Ectodermal cell (in vitro differentiated cells): ENCODE data around the gene SLC22A9. TPM values are rescaled to one million over a fixed set of nuclear protein-coding genes. Genes with fewer than 3 reads are reported as not detected.
"Not testable (repeated sequence)": the region's sequence is repeated elsewhere in the genome, so short reads cannot be mapped to it uniquely, and the experiment has no call there.

Experiments used
- H3K27ac ChIP-seq: 2 replicates; pipeline ENCODE4 v1.7.0; 2013; ENCODE audit warnings: mild to moderate bottlenecking, low read depth, low read length; ENCODE audit not compliant: insufficient read depth, poor library complexity, severe bottlenecking
- H3K27me3 ChIP-seq: 2 replicates; pipeline ENCODE4 v1.7.0; 2013; ENCODE audit warnings: mild to moderate bottlenecking, low read length; ENCODE audit not compliant: insufficient read depth, control insufficient read depth, poor library complexity, severe bottlenecking
- H3K36me3 ChIP-seq: one replicate; pipeline ENCODE4 v1.7.0; 2013; ENCODE audit warnings: low read length; ENCODE audit not compliant: control insufficient read depth, insufficient read depth
- H3K4me1 ChIP-seq: one replicate; pipeline ENCODE4 v1.7.0; 2013; ENCODE audit warnings: low read length; ENCODE audit not compliant: control insufficient read depth, insufficient read depth
- H3K4me3 ChIP-seq: 2 replicates; pipeline ENCODE4 v1.7.0; 2013; ENCODE audit warnings: low read depth, low read length, control low read depth; ENCODE audit not compliant: insufficient read depth
- H3K9me3 ChIP-seq: 2 replicates; pipeline ENCODE4 v1.7.0; 2013; ENCODE audit warnings: mild to moderate bottlenecking, low read length, moderate library complexity; ENCODE audit not compliant: control insufficient read depth
- WGBS, 2 experiments: methylation state at CpG; one replicate each; pipeline ENCODE4 v1.1.7; 2013; ENCODE audit warnings: missing lambda C conversion rate in 2 of 2; 5-methylcytosine and 5-hydroxymethylcytosine counted together
- polyA plus RNA-seq, 4 experiments: library from polyadenylated mRNA; stranded (reverse); fragments of 50-300 nt; gene quantifications; one replicate each; pipeline ENCODE4 v1.2.3, GENCODE V29; 2013

Gene SLC22A9
- polyA plus RNA-seq (2013, experiment 1 of 4), result not detected
- not detected for polyA plus RNA-seq (2013, experiment 2 of 4)
- polyA plus RNA-seq (2013, experiment 3 of 4), result not detected
- polyA plus RNA-seq (2013, experiment 4 of 4), result not detected

GRCh38 chr11:63369165-63369970, at the start of gene SLC22A9:
SLC22A9 (plus strand) TSS chr11:63369785; CDS start chr11:63370057, 272 bp downstream.
- no peak within 1 kb of the TSS for H3K4me3 ChIP-seq
- no peaks in the 10 kb centered on the region for H3K9me3 ChIP-seq
- no peak within 1 kb of the TSS for H3K27ac ChIP-seq
- H3K36me3 ChIP-seq, result no peaks in the 10 kb centered on the region
- WGBS, 2 experiments, result 92 to 93% methylated on average over 10 of the region's 10 CpGs
- H3K27me3 ChIP-seq, result no peaks in the 10 kb centered on the region
- no peaks in the 10 kb centered on the region for H3K4me1 ChIP-seq

GRCh38 chr11:63321723-63322122, 47.9 kb upstream of the SLC22A9 start:
- no peak overlapping the region for H3K27ac ChIP-seq
- no peak overlapping the region for H3K4me3 ChIP-seq
- no peaks in the 10 kb centered on the region for H3K27me3 ChIP-seq
- H3K36me3 ChIP-seq, result no peaks in the 10 kb centered on the region
- H3K4me1 ChIP-seq, result no peaks in the 10 kb centered on the region
- H3K9me3 ChIP-seq, result no peaks in the 10 kb centered on the region

- H3K27me3 ChIP-seq, H3K27ac ChIP-seq, H3K9me3 ChIP-seq, H3K4me3 ChIP-seq, H3K4me1 ChIP-seq, H3K36me3 ChIP-seq: not testable (repeated sequence)
- WGBS, 2 experiments, result 89 to 98% methylated on average over 3 of the region's 3 CpGs
Observed at GRCh38 chr11:63335089-63335488, 34.5 kb upstream of the SLC22A9 start.

- WGBS, 2 experiments, result 94 to 95% methylated on average over 3 of the region's 3 CpGs
- H3K36me3 ChIP-seq, result no peaks in the 10 kb centered on the region
- no peaks in the 10 kb centered on the region for H3K27me3 ChIP-seq
Observed at GRCh38 chr11:63337070-63337469, 32.5 kb upstream of the SLC22A9 start.

GRCh38 chr11:63343130-63343529, 26.5 kb upstream of the SLC22A9 start:
- H3K9me3 ChIP-seq, result no peaks in the 10 kb centered on the region
- H3K4me3 ChIP-seq, result no peak overlapping the region
- no peaks in the 10 kb centered on the region for H3K27me3 ChIP-seq
- H3K27ac ChIP-seq, result no peak overlapping the region
- no peaks in the 10 kb centered on the region for H3K36me3 ChIP-seq
- H3K4me1 ChIP-seq, result no peaks in the 10 kb centered on the region
- 92 to 100% methylated on average over 1 of the region's 1 CpG for WGBS, 2 experiments

More at GRCh38 chr11:63337070-63337469, 32.5 kb upstream of the SLC22A9 start:
- no peaks in the 10 kb centered on the region for H3K9me3 ChIP-seq
- no peaks in the 10 kb centered on the region for H3K4me1 ChIP-seq
- H3K4me3 ChIP-seq, result no peak overlapping the region
- H3K27ac ChIP-seq, result no peak overlapping the region

GRCh38 chr11:63352144-63352543, 17.4 kb upstream of the SLC22A9 start:
- Histone ChIP-seq H3K27ac (no peak overlapping the region), H3K4me1 (no peaks in the 10 kb centered on the region), H3K27me3 (no peaks in the 10 kb centered on the region), H3K4me3 (no peak overlapping the region), H3K9me3 (no peaks in the 10 kb centered on the region), H3K36me3 (no peaks in the 10 kb centered on the region)
- WGBS, 2 experiments, result 93 to 94% methylated on average over 3 to 4 of the region's 4 CpGs

GRCh38 chr11:63362196-63362793, 7.3 kb upstream of the SLC22A9 start:
- Histone ChIP-seq H3K36me3 (no peaks in the 10 kb centered on the region), H3K4me1 (no peaks in the 10 kb centered on the region), H3K27ac (no peak overlapping the region), H3K27me3 (no peaks in the 10 kb centered on the region), H3K9me3 (no peaks in the 10 kb centered on the region), H3K4me3 (no peak overlapping the region)
- WGBS, 2 experiments, result 86 to 98% methylated on average over 1 of the region's 1 CpG

- Histone ChIP-seq H3K9me3 (no peaks in the 10 kb centered on the region), H3K27me3 (no peaks in the 10 kb centered on the region), H3K36me3 (no peaks in the 10 kb centered on the region), H3K4me1 (no peaks in the 10 kb centered on the region), H3K27ac (no peak overlapping the region), H3K4me3 (no peak overlapping the region)
- WGBS, 2 experiments, result 91 to 94% methylated on average over 7 of the region's 7 CpGs
Observed at GRCh38 chr11:63369971-63370588, 495 bp downstream of the SLC22A9 start.

GRCh38 chr11:63371396-63371795, 1.8 kb downstream of the SLC22A9 start:
- no peak overlapping the region for H3K27ac ChIP-seq
- H3K9me3 ChIP-seq, result no peaks in the 10 kb centered on the region
- H3K27me3 ChIP-seq, result no peaks in the 10 kb centered on the region
- 87 to 90% methylated on average over 2 of the region's 2 CpGs for WGBS, 2 experiments
- H3K4me3 ChIP-seq, result no peak overlapping the region
- H3K4me1 ChIP-seq, result no peaks in the 10 kb centered on the region
- no peaks in the 10 kb centered on the region for H3K36me3 ChIP-seq

GRCh38 chr11:63375434-63375833, 5.8 kb downstream of the SLC22A9 start:
- no peak overlapping the region for H3K27ac ChIP-seq
- H3K9me3 ChIP-seq, result no peaks in the 10 kb centered on the region
- no peaks in the 10 kb centered on the region for H3K27me3 ChIP-seq
- H3K4me3 ChIP-seq, result no peak overlapping the region
- WGBS, 2 experiments, result 82 to 90% methylated on average over 2 of the region's 2 CpGs
- no peaks in the 10 kb centered on the region for H3K36me3 ChIP-seq
- H3K4me1 ChIP-seq, result no peaks in the 10 kb centered on the region
